T-helper 2 cell treated with Interferon-gamma antibody and Interleukin-4, amounts not matched to agents 100 ng/mL and 5 ng/mL, for 36 hours (primary cell): ENCODE measurements around the gene RASAL2. TPM values are rescaled to one million over a fixed set of nuclear protein-coding genes. Genes with fewer than 3 reads are reported as not detected.
"Not testable (repeated sequence)": the region's sequence is repeated elsewhere in the genome, so short reads cannot be mapped to it uniquely, and the experiment has no call there.

ENCODE experiments used
- intact Hi-C: fragments of 100-400 bp; cut with micrococcal nuclease; formaldehyde crosslinking; loops from one replicate; pipeline ENCODE4 v1.15.1; 2023
- total RNA-seq: library from RNA; stranded (reverse); gene quantifications from 2 replicates; pipeline ENCODE4 v1.2.3, GENCODE V29; 2022

Gene RASAL2
- total RNA-seq, 1 donor from 2014 or later: 0.05 TPM

- intact Hi-C loops: no loop called here
These were observed 393.2 kb downstream of the RASAL2 start for GRCh38 chr1:178487070-178487615.

DNA sequence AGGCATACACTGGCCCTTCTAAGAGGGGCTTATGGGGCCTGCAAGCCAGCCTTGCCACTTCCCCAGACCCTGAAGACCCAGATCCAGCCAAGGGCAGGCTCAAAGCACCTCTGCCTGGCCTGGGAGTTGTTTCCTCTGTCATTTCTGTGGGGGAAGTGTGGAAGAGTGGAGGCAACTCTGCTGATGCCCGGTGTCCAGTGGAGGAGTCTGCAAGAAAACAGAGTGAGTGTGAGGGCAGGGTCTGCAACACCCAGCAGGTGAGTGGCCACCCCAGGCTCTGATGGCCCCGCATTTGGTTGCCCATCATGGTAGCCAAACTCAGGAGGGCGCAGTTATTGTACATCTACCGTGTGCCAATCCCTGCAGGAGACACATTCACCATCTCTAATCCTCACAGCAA, 394.5 kb downstream of the RASAL2 start:
- intact Hi-C loops: no loop called here

DNA sequence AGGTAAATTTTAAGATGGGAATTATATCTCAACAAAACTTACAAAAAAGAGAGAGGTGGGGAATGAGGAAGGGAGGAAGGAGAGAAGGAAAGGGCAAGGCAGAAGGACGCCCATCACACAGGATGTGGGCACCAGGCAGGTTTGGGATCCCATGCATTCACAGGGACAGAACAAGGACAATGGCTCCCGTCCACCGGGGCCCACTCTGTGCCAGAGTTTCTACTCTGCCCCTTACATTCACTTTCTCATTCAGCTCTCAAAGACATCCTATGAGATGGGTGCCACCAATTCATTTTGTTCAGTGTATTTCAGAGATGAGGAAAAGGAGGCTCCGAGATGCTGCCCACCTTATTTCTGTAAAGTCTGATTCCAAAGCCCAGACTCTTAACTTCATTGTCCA, 395.5 kb downstream of the RASAL2 start:
- intact Hi-C loops: no loop called here

DNA sequence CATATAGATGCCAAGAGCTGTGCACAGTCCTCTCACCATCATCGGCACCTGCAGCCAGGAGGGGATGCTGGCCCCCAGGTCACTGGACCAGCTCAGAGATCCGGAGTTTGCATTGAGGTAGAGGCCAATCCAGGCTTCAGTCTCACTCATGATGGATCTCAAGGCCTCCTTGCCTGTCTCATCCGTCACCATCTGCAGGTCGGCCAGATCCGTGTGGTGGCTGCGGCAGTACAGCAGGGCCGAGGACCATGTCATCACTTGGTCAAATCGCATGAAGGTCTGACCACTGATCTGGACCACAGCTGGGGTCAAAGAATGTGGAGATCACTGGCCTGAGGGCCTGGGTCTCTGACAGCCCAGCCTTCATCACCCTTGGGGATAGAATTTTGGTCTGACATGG, 396.2 kb downstream of the RASAL2 start:
- intact Hi-C loops: no loop called here

GRCh38 chr1:178490967-178491366, 397.1 kb downstream of the RASAL2 start:
- intact Hi-C loops: no loop called here

DNA sequence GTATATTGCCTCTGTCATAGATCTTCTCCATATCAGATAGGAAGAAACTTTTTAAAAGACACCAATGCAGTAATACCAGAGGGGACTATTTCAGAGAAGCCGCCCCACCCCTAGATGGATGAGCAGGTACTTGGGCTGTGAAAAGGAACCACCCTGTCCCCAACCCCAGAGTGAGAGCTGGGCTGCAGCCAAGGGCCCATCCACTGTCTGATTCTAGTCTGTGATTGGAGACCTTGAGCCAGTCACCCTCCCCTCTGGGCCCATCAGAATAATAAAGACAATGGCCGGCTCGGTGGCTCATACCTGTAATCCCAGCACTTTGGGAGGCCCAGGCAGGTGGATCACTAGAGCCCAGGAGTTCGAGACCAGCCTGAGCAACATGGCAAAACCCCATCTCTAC, 397.8 kb downstream of the RASAL2 start:
- intact Hi-C loops: no loop called here

GRCh38 chr1:178492341-178492740, 398.4 kb downstream of the RASAL2 start:
- intact Hi-C loops: no loop called here

GRCh38 chr1:178493301-178493741, 399.4 kb downstream of the RASAL2 start:
- intact Hi-C loops: no loop called here

DNA sequence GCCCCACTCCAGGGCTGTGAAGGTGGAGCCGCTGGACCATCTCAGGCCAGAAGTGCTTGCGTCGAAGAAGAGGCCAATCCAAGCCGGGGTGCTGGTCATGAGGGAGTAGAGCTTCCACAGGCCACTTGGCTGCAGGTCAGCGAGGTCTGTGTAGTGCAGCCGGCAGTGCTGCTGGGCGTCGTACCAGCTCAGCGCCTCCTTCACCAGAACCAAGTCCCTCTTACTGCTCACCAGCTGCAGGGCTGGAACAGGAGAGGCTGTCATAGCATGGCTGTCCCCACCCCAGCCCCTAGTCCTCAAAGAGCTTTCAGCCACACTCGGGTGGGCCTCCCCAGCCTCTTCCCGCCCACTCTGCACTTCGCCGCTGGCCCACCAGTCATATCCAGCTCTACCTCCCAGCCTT, 400.7 kb downstream of the RASAL2 start:
- intact Hi-C loops: no loop called here

DNA sequence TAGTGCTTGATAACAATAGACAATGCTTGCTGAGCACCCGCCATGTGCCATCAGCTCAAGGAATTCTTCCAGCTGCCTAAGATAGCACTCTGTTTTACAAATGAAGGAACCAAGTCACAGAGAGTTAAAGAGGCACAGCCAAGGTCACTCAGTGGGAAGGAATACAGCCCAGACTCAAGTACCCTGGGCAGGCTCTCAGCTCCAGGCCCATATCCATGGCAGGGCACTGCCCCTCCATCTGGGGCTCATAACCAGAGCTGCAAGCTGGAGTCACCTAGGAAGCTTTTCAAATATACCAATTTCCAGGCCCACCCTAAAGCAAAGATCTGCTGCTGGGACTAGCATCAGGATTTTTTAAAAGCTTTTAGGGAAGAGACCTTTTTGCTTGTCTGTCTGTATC, 401.3 kb downstream of the RASAL2 start:
- intact Hi-C loops: no loop called here

GRCh38 chr1:178495741-178496409, 402.0 kb downstream of the RASAL2 start:
- intact Hi-C loops: no loop called here

DNA sequence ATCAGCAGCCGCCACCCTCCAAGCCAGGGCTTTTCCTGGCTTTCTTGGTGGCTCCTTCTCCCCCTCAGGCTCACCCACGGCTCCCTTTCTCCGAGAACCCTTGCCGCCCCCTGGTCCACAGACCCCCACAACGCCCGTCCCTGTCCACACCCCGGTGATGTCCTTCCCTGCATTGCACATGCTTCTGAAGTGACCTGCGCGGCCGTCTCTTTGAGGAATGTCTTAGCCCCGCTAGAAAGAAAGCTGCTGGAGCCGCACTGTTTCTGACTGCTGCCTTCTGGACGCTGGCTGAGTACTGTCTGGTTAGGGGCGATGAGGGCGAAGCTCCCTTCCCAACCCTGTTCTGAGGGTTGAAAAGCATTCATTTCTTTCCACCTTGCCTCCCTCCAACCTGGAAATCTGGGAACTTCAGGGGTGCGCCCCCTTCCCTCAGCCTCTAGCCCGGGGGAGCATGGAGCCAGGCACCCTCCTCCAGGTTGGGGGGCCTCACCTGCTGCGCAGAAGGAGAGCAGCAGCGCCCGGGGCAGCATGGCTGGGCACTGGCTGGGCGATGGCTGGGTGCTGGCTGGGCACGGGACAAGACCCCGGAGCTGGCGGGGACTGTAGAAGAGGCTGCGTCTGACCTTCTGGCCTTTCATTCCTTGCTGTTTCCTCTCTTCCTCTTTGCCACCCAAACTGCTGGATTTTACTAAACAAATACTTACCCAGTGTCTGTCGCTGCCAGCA, 402.7 kb downstream of the RASAL2 start, which contains the start of gene CLEC20A:
Gene CLEC20A, minus strand, starts transcription at position 555 of the 726 bp plus-strand sequence. Its CDS starts 25 bp downstream, at position 530.
- intact Hi-C loops: no loop called here

GRCh38 chr1:178497903-178498478, 404.1 kb downstream of the RASAL2 start:
- intact Hi-C loops: no loop called here

GRCh38 chr1:178498896-178499675, 405.2 kb downstream of the RASAL2 start:
- intact Hi-C loops: no loop called here

GRCh38 chr1:178500091-178500770, 406.3 kb downstream of the RASAL2 start:
- intact Hi-C loops: no loop called here

DNA sequence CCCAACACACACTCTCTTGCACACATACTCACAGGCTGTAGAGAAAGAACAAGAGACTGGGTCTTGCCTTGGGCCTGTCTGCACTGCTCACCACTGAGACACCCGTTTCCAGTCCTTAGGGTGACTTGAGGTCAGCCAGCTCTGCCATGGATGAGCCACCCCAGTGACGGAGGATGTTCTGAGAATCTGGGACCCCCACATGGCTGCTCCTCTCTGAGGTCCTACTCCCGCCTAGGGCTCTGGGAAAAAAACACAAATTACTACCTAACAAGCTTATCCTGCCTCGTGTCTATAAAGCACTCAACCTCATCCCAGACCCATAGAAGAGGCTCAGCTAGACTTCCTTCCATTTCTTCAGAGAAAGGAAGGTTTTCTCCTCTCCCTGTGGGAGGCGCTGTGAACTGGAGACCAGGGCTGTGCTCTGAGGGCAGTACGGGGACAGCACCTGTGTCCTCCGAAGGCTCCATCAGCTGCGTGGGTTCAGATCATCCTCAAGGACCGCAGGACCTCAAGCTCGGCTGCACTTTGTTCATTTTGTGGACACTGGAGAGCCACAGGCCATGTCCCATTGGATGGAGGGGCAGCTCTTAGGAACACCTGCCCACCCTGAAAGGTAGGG, 407.1 kb downstream of the RASAL2 start:
- intact Hi-C loops: no loop called here

DNA sequence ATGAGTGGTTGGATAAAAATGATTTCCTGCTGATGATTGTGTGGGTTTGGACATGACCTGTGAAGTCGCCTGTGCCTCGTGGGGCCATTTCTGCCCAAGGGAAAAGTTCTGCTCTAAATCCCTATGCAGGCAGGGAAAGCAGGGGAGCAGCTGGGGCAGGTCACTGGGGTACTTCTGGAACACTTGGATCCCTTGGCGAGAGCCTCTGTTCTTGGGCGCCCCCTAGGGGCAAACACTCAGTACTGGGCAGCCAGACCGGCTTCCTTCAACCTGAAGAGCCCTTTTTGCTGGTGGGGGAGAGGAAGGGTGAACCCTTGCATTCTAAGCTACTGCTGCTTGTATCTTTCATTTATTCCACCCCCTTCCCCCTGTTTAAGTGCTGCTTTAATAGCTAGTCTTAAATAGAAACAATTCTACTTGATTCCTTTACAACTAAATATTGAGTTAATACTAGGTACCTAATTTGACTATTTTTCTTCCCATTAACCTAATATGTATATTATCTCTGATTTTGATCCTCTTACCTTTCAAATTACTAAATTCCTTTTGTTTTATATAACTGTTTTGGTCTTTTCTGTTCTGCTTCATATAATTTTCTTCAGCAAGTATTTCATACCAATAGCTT, 407.9 kb downstream of the RASAL2 start:
- intact Hi-C loops: no loop called here

- intact Hi-C loops: no loop called here
These were observed 408.4 kb downstream of the RASAL2 start for GRCh38 chr1:178502330-178502714.

GRCh38 chr1:178502856-178503255, 409.0 kb downstream of the RASAL2 start:
- intact Hi-C loops: no loop called here

DNA sequence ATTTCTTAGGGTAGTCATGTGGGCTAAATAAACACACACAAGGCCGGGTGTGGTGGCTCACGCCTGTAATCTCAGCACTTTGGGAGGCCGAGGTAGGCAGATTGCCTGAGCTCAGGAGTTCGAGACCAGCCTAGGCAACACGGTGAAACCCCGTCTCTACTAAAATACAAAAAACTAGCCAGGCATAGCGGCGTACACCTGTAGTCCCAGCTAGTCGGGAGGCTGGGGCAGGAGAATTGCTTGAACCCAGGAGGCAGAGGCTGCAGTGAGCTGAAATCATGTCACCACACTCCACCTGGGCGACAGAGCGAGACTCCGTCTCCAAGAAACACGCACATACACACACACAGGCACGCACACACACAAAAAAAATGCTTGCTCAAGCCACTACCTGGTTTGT, 409.4 kb downstream of the RASAL2 start:
- intact Hi-C loops: not testable (repeated sequence)
